Stimulated activated CD4-positive, alpha-beta T cell treated with anti-CD3 and anti-CD28 coated beads, Interleukin-2, amount 100 ng/mL, for 4 hours (primary cell): ENCODE data around the gene DAP.

Source experiments
- DNase-seq: peaks from one replicate; pipeline ENCODE4 v3.0.0-alpha.2; 2020; ENCODE audit warnings: low read depth

DAP gene

GRCh38 chr5:10760096-10760920 lies 726 bp downstream of the DAP start:
- DNase-seq, result no peak

GRCh38 chr5:10759111-10759510 lies 1.9 kb downstream of the DAP start:
- DNase-seq, result no peak

GRCh38 chr5:10757922-10758555 lies 3.0 kb downstream of the DAP start:
- no peak for DNase-seq

- DNase-seq, result no peak
Measured at GRCh38 chr5:10757043-10757442, 4.0 kb downstream of the DAP start.

- DNase-seq, result no peak
Measured at GRCh38 chr5:10756549-10756948, 4.5 kb downstream of the DAP start.

- no peak for DNase-seq
Measured at GRCh38 chr5:10753178-10753577, 7.9 kb downstream of the DAP start.

GRCh38 chr5:10752451-10752850 lies 8.6 kb downstream of the DAP start:
- no peak for DNase-seq

- no peak for DNase-seq
Measured at GRCh38 chr5:10750909-10751308, 10.1 kb downstream of the DAP start.

GRCh38 chr5:10747678-10748622 lies 13.1 kb downstream of the DAP start:
- DNase-seq, result no peak

- DNase-seq, result no peak
Measured at GRCh38 chr5:10746711-10747110, 14.3 kb downstream of the DAP start.

- no peak for DNase-seq
Measured at GRCh38 chr5:10745133-10745532, 15.9 kb downstream of the DAP start.

GRCh38 chr5:10744681-10745080 lies 16.4 kb downstream of the DAP start:
- no peak for DNase-seq

- DNase-seq, result no peak
Measured at GRCh38 chr5:10743951-10744350, 17.1 kb downstream of the DAP start.

- DNase-seq, result no peak
Measured at GRCh38 chr5:10743526-10743925, 17.5 kb downstream of the DAP start.

GRCh38 chr5:10741661-10742060 lies 19.4 kb downstream of the DAP start:
- no peak for DNase-seq

GRCh38 chr5:10740384-10740783 lies 20.6 kb downstream of the DAP start:
- DNase-seq, result no peak

- DNase-seq, result no peak
Measured at GRCh38 chr5:10737880-10738279, 23.2 kb downstream of the DAP start.

GRCh38 chr5:10736808-10737207 lies 24.2 kb downstream of the DAP start:
- no peak for DNase-seq

GRCh38 chr5:10736354-10736753 lies 24.7 kb downstream of the DAP start:
- DNase-seq, result no peak

GRCh38 chr5:10735569-10736276 lies 25.3 kb downstream of the DAP start:
- no peak for DNase-seq

GRCh38 chr5:10734832-10735523 lies 26.1 kb downstream of the DAP start:
- DNase-seq, result no peak
